Activated CD4-positive, alpha-beta T cell treated with anti-CD3 and anti-CD28 coated beads for 4 hours (primary cell): Measurements from ENCODE around the gene PPP2R5E.
"Not testable (repeated sequence)": the region's sequence is repeated elsewhere in the genome, so short reads cannot be mapped to it uniquely, and the experiment has no call there.

Experiments
- DNase-seq, 2 donors: peaks; one replicate each; pipeline ENCODE4 v3.0.0-alpha.2; 2020

The PPP2R5E gene

DNA sequence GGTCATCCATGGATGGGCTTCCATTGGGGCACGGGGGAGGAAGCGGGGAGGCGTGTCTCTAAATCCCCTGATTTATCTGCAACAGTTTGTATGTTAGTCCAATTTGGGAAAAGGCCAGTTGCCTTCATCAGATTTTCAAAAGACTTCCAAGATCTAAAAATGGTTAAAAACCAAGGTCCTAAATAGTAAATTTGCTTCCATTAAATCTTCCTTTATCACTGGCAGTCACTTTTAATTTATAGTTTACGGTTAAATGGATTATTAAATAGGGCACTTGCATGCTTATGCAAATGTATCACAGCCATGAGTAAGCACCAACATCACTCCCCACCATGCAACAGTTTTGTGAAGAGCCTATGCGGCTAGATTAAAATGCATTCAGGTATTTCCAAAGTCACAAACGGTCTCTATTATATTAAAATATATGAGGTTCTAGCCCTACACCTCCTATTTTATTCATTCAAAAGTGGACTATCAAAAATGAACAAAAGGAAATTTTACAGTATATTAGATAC, 116.3 kb downstream of the PPP2R5E start:
- no peak for DNase-seq

GRCh38 chr14:63423889-63424288, 119.3 kb downstream of the PPP2R5E start:
- no peak for DNase-seq

- no peak for DNase-seq
Observed at GRCh38 chr14:63423381-63423780, 119.8 kb downstream of the PPP2R5E start.

DNA sequence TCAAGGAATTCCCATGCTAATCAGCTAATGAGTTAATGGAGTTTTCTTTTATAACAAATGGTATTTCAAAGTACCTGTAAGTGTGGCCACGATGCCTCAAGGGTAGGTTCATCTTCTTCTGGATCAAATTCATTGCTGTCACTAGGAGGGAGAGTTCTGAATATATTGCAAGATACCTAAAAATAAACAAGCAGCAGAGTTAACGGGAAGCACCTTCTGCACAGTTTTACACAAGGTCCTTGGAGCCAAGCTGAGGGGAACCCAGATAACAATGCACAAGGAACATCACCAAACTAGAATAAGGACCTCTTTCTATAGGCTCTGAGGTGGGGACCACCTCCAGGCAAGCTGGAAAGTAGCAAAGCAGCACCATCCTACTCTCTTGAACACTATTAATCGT, 121.3 kb downstream of the PPP2R5E start:
- DNase-seq, result no peak

- DNase-seq, result no peak
Observed at GRCh38 chr14:63421226-63421625, 122.0 kb downstream of the PPP2R5E start.

DNA sequence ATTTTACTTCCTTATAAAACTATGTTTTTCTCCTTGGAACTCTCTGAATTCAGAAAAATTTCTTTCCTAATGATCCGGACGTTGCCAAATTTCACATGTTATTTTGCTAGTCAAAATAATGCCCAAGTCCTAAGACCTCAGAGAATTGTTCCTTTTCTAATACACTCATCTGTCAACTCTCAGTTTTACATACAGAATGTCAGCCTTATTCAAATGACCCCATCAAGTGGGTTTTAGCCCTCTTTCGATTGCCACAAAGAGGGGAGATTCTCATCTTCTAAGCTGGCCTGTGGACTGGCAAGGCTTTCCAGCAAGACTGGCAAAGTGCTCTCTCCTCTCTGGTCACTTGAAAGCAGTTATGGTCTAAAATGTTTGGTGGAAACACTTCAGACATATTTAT, 125.2 kb downstream of the PPP2R5E start:
- no peak for DNase-seq

DNA sequence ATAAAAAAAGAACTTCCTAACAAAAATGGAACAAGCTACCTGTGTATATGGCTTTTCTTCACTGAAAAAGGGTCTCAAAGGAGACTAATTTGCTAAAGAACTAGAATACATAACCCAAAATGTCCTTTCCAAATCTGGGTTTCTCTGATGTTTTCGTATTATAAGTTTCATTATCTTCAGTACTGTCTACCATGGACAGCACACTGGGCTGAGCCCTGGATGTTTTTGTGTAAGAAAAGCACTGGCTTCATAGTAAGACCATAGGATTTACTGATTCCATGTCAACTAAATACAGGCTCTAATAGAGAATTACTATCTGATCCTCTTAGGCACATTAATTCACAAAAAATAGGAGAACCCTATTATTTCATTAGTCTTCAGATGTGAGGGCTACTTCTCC, 130.2 kb downstream of the PPP2R5E start:
- DNase-seq, result no peak

DNA sequence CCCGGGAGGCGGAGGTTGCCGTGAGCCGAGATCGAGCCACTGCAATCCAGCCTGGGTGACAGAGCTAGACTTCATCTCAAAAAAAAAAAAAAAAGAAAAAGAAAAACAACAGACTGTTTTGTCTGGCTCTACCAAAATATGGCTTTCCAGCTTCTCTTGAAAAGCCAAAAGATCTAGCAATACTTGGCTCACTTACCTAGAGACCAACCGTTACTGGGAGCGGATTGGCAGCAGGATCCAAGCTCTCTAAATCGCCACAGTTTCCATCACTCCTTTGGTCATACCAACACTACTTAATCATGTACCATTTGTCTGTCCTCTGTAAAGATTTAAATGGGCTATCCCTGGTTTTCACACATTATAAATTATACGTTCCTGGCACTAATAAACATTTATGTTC, 136.8 kb downstream of the PPP2R5E start:
- DNase-seq, result no peak

DNA sequence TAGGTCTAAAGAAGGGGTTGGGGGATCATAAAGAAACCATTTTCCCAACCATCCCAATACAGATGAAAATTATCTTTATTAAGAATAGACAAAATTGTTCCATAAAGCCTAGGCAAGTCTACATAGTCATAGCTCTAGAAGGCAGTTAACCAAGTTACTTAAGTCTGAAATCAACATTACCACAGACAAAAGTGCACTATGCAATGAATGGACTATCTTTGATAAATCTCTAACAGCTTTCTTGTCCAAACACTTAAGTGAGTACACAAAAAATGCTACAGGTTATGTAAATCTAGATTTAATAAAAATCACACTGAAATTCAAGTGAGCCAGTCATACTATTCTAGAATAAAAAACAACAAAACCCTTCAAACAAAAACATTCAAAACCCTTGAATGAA, 137.5 kb downstream of the PPP2R5E start:
- no peak for DNase-seq

DNA sequence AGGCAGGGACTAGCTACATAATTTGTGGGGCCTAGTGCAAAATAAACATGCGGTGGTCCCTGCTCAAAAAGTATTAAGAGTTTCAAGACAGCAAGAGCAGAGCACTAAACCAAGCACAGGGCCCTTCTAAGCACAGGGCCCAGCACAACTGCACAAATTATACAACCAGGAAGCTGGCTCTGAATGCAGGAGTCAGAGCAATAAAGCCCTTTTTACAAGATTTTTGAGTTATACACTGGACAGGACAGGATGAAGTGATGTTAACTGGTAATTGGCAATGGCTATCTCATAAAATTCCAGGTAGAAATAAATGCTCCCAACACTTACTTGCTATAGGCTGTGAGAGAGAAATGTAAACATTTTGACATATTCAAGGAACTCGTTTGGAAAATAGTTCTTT, 138.3 kb downstream of the PPP2R5E start:
- DNase-seq, result no peak

GRCh38 chr14:63401646-63402045, 141.5 kb downstream of the PPP2R5E start:
- DNase-seq, result no peak

GRCh38 chr14:63398952-63399351, 144.2 kb downstream of the PPP2R5E start:
- DNase-seq, result no peak

DNA sequence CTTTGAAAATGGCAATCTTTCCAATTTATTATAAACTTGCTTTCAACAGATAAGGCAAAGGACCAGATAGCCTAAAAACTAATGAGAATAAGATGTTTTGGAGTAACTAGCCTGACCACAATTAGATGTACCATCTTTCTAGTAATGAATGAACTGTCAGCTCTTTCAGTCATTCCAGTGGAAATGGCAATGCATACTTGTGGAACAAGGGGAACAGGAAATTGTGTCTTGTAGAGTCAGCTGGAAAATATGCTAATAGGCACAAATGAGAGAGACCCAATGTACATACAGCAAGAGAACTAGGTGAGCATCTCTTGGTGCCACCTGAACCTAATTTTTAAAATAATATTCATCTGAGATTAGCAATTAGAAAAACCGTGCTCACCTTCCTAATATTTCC, 148.3 kb downstream of the PPP2R5E start:
- no peak for DNase-seq

- DNase-seq, result no peak
Observed at GRCh38 chr14:63394432-63394831, 148.7 kb downstream of the PPP2R5E start.

DNA sequence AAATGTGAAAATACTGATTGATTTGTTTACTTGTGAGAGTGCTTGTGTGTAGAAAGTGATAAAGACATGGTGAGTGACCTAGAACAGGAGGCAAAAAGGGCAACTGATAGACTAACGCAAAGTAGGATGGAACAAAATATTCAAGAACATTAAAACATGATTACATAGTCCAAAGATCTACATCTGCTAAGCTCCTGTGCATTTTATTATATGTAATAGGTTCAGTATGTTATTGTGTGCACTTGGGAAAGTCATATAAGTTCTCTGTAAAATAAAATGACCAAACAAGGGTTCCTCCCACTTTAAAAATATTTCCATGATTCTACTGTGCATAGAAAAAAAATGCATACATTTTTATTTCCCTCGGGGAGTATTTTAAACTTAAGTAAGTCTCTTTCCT, 150.2 kb downstream of the PPP2R5E start:
- DNase-seq, result no peak

- DNase-seq, result no peak
Observed at GRCh38 chr14:63392236-63392635, 150.9 kb downstream of the PPP2R5E start.

GRCh38 chr14:63388766-63389431, 154.3 kb downstream of the PPP2R5E start:
- peak; percentile 32 to 44 for DNase-seq

DNA sequence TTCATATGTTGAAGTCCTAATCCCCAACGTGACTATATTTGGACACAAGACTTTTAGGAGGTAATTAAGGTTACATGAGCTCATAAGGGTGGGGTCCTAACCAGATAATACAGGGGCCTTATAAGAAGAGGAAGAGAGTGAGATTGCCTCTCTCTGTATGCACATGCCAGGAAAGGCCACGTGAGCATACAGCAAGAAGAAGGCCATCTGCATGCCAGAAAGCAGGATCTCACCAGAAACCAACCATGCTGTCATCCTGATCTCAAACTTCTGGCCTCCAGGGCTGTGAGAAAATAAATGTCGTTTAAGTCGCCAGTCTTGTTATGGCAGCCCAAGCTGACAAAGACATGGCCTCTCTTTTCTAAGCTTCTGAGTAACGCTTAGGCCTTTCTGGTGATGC, 155.5 kb downstream of the PPP2R5E start:
- no peak for DNase-seq

DNA sequence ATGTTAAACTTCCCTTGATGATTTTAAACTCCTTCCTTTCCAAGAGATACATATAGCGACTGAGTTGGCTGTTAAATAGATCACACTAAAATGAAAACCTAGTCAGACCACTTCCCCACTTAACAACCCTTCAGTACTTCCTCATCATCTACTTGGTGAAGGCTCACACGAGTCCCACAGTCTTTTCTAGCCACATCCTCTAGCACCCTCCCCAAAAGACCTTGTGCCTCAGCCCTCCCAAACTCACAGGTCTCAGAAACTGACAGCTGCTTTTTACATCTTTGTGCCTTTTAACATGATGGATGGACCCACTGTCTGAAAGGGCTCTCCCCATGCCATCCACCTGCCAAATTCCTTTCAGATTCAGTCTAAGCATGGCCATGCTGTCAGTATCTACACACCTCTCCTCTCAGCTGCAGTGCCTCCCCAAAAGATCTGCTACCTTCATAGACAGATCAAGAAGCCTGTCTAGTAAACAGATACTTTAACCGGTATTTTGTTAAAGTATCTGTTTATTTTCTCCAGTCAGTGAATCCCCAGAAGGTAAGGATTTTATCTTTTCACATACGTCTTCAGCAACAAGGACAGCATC, 159.3 kb downstream of the PPP2R5E start:
- no peak for DNase-seq

GRCh38 chr14:63378444-63378843, 164.7 kb downstream of the PPP2R5E start:
- no peak for DNase-seq

DNA sequence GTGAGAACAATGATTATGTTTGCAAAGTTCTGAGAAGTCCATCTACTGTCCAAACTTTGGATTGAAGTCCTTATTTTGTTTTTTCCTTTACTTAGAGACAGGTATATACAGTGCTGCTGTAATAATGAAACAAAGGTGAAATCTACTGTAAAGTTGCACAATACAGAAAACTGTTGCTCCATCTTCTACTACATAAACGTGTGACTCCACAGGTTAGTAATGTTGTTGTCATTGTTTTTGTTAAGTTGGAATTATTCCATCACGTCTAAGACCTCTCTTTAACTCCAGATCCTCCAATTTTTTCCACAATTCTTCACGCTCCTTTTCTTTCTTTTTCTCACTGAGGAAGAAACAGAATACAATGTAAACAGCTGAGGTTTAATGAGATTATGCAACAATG, 167.4 kb downstream of the PPP2R5E start:
- no peak for DNase-seq

GRCh38 chr14:63371613-63372012, 171.6 kb downstream of the PPP2R5E start:
- DNase-seq, result not testable (repeated sequence)

GRCh38 chr14:63371033-63371432, 172.1 kb downstream of the PPP2R5E start:
- no peak for DNase-seq

DNA sequence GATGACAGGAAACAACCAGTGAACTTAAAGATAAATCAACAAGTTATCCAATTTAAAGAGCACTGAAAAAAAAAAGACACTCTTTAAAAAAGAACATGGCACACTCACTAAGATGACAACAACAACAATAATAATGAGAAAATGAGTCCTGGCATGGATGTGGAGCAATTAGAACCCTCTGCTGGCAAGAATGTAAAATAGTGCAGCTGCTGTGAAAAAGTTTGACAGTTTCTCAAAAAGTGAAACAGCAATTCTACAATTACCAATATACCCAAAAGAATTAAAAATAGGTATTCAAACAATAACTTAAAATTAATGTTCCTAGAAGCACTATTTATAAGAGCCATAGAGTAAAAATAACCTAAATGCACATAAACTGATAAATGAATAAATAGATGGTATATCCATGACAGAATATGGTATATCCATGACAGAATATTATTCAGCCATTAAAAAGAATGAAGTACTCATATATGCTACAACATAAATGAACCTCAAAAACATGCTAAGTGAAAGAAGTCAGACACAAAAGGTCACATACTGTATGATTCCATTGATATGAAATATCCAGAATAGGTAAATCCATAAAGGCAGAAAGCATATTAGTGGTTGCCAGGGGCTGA, 175.3 kb downstream of the PPP2R5E start:
- no peak for DNase-seq
